Panc1 (cell line): ENCODE results near the gene PARP16.

Source experiments
- POLR2AphosphoS5 ChIP-seq: IDR thresholded peaks from 2 replicates; pipeline ENCODE4 v1.6.1; 2012; ENCODE audit warnings: mild to moderate bottlenecking, low read depth, low read length, moderate library complexity
- SIN3A ChIP-seq: IDR thresholded peaks from 2 replicates; pipeline ENCODE4 v1.6.1; 2012; ENCODE audit warnings: low read depth, mild to moderate bottlenecking, low read length, moderate library complexity, borderline replicate concordance; ENCODE audit not compliant: insufficient read depth
- TCF7L2 ChIP-seq: IDR thresholded peaks from 2 replicates; pipeline ENCODE4 v1.6.1; 2011; ENCODE audit warnings: mild to moderate bottlenecking, low read depth, low read length, inconsistent platforms
- TF ChIP-seq, protein P1 (sequence below), 2 experiments: IDR thresholded peaks; 2 replicates each; pipeline ENCODE4 v1.6.1; 2011 to 2012; ENCODE audit warnings: low read depth in 2 of 2, control low read depth in 1 of 2, low read length in 1 of 2, mild to moderate bottlenecking in 1 of 2, moderate library complexity in 1 of 2; ENCODE audit not compliant: insufficient read depth in 1 of 2
- TF ChIP-seq, protein P2 (sequence below): fragments of 450-650 bp; IDR thresholded peaks from 2 replicates; pipeline ENCODE4 v1.5.1; 2017; ENCODE audit warnings: mild to moderate bottlenecking

DNA sequence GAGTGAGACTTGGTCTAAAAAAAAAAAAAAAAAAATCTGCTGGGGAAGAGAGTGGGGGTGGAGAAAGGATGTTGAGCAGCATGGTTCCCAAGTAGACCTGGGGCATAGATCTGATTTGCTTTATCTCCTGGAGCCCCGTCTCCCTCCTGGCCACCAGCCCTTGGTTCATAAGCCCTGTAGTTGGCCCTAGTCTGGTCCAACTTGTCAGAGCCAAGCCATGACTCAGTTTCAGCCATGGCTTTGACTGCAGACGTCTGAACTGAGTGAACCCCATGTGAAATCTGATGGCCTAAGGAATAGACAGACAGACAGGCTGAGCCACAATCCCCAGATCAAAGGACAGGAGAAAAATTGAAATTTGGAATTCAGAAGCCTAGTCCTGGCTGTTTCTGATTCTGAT, 73.4 kb downstream of the PARP16 start:
- TF ChIP-seq, protein P1, sequence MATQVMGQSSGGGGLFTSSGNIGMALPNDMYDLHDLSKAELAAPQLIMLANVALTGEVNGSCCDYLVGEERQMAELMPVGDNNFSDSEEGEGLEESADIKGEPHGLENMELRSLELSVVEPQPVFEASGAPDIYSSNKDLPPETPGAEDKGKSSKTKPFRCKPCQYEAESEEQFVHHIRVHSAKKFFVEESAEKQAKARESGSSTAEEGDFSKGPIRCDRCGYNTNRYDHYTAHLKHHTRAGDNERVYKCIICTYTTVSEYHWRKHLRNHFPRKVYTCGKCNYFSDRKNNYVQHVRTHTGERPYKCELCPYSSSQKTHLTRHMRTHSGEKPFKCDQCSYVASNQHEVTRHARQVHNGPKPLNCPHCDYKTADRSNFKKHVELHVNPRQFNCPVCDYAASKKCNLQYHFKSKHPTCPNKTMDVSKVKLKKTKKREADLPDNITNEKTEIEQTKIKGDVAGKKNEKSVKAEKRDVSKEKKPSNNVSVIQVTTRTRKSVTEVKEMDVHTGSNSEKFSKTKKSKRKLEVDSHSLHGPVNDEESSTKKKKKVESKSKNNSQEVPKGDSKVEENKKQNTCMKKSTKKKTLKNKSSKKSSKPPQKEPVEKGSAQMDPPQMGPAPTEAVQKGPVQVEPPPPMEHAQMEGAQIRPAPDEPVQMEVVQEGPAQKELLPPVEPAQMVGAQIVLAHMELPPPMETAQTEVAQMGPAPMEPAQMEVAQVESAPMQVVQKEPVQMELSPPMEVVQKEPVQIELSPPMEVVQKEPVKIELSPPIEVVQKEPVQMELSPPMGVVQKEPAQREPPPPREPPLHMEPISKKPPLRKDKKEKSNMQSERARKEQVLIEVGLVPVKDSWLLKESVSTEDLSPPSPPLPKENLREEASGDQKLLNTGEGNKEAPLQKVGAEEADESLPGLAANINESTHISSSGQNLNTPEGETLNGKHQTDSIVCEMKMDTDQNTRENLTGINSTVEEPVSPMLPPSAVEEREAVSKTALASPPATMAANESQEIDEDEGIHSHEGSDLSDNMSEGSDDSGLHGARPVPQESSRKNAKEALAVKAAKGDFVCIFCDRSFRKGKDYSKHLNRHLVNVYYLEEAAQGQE (IDR thresholded peaks at IDR 0.05; ENCODE audit: insufficient read depth in 1 of 2, low read depth in 2 of 2, low read length in 1 of 2): no peak
- TF ChIP-seq, protein P2, sequence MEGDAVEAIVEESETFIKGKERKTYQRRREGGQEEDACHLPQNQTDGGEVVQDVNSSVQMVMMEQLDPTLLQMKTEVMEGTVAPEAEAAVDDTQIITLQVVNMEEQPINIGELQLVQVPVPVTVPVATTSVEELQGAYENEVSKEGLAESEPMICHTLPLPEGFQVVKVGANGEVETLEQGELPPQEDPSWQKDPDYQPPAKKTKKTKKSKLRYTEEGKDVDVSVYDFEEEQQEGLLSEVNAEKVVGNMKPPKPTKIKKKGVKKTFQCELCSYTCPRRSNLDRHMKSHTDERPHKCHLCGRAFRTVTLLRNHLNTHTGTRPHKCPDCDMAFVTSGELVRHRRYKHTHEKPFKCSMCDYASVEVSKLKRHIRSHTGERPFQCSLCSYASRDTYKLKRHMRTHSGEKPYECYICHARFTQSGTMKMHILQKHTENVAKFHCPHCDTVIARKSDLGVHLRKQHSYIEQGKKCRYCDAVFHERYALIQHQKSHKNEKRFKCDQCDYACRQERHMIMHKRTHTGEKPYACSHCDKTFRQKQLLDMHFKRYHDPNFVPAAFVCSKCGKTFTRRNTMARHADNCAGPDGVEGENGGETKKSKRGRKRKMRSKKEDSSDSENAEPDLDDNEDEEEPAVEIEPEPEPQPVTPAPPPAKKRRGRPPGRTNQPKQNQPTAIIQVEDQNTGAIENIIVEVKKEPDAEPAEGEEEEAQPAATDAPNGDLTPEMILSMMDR: no peak
- TF ChIP-seq SIN3A (no peak), TCF7L2 (no peak), POLR2AphosphoS5 (no peak)
